ENCODE data around the gene C2orf76.
A peak's percentile ranks its signal among the peaks of the same experiment; 100 is the strongest.
"Not testable (repeated sequence)": the region's sequence is repeated elsewhere in the genome, so short reads cannot be mapped to it uniquely, and the experiment has no call there.

Gene C2orf76

DNA sequence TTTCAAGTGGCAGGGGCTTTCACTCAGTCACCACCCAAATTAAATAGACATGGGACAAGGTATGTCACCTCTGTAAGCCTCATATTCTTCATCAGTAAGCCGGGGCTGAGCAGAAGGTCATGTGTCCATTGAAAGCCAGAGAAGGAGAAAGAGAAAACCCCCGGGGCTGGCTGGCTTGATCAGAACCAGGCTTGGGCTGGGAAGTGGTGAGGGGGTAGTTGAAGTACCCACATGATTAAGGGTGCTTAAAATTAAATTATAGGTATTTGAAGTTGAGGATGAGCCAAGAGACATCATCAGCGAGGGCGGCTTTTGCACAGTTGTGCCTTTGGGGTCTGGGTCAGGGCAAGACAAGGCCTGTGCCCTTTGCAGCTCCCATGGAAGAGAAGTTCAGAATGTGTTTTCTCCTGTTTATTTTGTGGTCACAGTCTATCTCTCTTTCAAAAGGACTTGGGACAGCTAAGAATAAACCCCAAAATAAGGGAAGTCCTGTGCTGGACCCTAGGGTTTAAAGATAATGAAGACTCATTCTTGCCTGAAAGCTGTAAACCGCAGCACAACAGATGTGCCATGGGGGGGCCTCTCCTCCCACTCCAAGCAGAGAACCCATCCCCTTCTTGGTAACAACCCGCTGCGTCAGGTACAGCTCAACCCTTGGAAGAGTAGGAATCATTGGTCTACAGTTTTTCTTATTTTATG, 10.8 kb upstream of the C2orf76 start:
- DNase-seq (ENCODE audit: low read depth in 2 of 2): no peak

- DNase-seq (ENCODE audit: low read depth in 2 of 2): no peak
Observed at GRCh38 chr2:119376810-119377209, 10.2 kb upstream of the C2orf76 start.

GRCh38 chr2:119376406-119376805, 9.8 kb upstream of the C2orf76 start:
- not testable (repeated sequence) for DNase-seq (ENCODE audit: low read depth in 2 of 2)

- not testable (repeated sequence) for DNase-seq (ENCODE audit: low read depth in 2 of 2)
Observed at GRCh38 chr2:119373907-119374745, 7.5 kb upstream of the C2orf76 start.

GRCh38 chr2:119372778-119373568, 6.3 kb upstream of the C2orf76 start:
- no peak for DNase-seq (ENCODE audit: low read depth in 2 of 2)

- DNase-seq (ENCODE audit: low read depth in 2 of 2): no peak
Observed at GRCh38 chr2:119371111-119371510, 4.5 kb upstream of the C2orf76 start.

DNA sequence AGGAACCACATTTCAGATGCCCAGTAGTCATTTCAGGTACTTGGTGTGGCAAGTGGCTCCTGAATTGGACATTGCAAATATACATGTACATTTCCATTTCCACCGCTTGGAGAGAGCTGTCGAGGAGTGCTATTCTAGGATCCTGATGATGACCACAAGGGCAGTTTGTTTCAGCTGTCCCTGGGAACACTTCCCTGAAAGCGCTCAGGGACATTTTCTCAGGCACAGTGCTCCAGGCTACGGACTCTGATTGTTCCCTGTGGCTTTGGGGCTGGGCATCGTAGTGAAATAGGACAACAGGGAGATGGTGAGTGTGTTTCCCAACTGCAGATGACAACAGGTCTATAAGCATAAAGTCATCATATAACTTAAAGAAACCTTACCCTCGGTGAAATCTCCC, 3.2 kb upstream of the C2orf76 start:
- no peak for DNase-seq (ENCODE audit: low read depth in 2 of 2)

DNA sequence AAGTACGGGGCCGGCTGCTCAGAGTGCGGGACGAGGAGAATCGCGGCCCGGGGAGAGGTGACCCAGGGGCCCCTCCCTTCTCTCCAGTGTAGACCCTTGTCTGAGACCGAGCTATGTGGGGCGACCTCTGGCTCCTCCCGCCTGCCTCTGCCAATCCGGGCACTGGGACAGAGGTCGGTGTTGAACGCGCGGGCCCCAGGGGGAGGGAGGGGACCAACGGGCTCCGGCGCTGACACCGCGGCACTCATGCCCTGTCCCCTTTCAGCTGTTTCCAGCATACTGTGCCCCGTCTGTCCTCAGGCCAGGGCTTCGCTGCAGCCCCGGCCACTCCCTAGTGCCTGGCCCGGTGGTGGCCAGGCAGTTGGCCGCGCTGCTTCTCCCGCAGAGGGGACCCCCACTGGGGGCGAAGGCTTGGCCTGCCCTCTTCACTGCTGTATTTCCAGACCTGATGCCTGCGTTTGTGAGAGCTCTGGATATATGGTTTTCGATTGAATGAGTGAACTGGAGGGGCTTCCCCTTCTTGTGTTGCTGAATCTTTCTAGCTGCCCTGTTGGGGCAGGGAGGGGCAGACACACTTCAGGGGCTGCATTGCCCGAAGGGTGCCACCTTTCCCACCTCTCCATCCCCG, 952 bp upstream of the C2orf76 start:
- peak in 1 of 2 donors; percentile 7 for DNase-seq (ENCODE audit: low read depth in 2 of 2)

- no peak for DNase-seq (ENCODE audit: low read depth in 2 of 2)
Observed at GRCh38 chr2:119366161-119366648, 429 bp downstream of the C2orf76 start.

DNA sequence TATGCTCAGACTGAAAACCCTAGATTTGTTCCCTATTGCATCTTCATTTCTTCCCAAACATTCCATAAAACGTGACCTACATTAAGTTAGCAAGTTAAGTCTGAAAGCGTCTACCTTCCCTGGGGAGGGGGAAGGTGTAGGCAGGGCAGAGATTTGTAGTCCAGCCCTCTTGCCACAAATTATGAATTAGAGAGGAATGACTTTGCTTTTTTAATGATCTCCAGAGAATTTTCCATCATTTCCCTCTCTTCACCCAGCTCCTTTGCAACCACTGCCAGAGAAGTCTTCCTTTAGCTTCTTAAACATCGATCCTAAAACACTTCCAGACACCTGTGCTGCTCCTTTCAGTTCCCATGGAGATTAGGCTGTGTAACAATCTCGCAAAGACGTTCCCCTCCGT, 1.2 kb downstream of the C2orf76 start:
- no peak for DNase-seq (ENCODE audit: low read depth in 2 of 2)

DNA sequence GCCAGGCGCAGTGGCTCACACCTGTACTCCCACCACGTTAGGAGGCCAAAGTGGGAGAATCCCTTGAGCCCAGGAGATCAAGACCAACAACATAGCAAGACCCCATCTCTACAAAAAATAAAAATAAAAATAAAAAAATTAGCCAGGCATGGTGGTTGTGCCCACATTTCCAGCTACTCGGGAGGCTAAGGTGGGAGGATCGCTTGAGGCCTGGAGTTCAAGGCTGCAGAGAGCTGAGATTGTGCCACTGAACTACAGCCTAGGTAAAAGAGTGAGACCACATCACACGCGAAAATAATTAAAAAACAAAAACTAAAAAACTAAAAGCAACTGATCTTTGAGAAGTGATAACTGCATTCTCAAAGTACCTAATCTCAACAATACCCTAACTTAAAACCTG, 1.8 kb downstream of the C2orf76 start:
- no peak for DNase-seq (ENCODE audit: low read depth in 2 of 2)

- DNase-seq (ENCODE audit: low read depth in 2 of 2): no peak
Observed at GRCh38 chr2:119360423-119360966, 6.1 kb downstream of the C2orf76 start.

GRCh38 chr2:119359774-119360173, 6.9 kb downstream of the C2orf76 start:
- DNase-seq (ENCODE audit: low read depth in 2 of 2): no peak

DNA sequence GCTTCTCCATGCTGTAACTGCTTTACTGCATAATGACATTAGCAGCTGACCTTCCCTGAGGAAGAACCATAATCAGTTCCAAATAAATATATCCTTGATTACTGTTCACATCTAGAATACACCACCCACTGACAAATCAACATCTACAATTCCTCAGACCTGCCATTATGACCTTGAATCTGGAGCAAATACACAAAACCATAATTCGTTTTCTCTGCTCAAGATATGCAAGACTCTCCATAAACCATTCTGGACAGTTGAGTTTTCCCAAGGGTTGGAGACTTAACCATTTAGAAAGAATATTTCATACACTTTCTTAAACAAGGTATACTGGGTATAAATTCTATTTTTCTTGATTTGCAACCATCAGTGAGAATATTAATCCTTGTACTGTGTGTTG, 11.8 kb downstream of the C2orf76 start:
- DNase-seq (ENCODE audit: low read depth in 2 of 2): no peak

DNA sequence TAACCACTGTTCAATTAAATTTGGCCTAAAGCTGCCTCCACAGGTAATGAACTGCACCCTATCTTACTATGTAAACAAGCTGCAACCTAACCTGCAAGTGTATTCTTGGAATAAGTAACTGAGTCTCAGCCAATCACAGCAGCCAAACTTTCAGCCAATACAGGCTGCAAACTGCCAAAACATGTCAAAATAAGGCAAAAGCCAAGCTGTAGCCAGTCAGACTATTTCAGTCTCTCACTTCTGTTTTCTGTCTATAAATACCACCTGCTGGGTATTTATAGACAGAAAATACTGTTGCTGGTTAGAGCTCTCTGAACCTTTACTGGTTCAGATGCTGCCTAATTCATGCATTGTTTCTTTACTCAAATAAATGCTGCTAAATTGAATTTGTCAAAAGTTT, 14.3 kb downstream of the C2orf76 start:
- DNase-seq (ENCODE audit: low read depth in 2 of 2): no peak

DNA sequence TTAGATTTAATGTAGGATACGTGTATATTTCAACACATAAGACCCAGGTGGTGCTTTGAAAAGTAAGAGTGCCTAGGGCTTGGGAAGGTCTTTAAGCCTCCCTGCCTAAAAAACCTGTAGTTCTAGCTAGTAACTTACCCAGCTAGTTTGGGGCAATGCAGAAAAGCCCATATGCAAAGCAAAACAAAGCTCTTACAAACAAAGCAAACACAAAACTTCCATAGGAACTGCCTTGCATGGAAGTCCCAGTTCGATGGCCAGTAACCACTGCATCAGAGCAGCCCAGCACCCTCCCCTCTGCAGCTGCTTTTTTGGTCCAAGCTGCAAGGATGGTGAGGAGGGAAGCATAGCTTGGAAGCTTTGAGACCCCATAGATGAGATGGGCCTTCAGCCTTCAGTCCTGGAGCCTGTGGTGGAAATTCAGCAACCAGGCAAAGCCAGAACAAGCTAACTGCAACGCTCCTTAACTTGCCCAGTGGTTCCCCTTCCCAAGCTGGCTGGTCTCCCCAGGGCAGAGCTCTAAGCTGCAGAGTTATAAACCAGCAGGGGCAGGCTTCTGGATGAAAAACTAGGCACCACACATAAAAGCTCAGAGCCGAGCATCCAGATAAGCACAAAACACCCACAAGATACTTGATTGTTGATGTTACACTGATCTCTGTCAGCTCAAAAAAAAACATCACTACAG, 16.2 kb downstream of the C2orf76 start:
- no peak for DNase-seq (ENCODE audit: low read depth in 2 of 2)

DNA sequence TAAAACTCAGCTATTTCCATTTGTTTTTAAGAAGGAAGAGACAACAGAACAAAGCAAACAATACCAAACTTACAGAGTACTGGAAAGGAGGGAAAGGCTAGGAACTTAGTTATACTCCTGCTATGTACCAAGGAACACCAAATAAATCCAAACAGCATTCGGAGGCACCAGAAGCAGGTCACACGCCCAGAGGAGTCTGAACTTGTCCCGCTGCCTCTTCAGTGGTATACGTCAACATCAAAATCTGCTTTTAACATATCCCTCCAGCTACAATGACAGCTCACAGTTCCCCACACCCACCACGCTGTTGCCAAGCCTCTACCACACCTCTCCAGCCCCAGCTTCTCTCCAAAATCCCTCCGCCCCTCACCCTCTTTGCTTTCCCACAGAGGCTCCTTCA, 17.3 kb downstream of the C2orf76 start:
- no peak for DNase-seq (ENCODE audit: low read depth in 2 of 2)

DNA sequence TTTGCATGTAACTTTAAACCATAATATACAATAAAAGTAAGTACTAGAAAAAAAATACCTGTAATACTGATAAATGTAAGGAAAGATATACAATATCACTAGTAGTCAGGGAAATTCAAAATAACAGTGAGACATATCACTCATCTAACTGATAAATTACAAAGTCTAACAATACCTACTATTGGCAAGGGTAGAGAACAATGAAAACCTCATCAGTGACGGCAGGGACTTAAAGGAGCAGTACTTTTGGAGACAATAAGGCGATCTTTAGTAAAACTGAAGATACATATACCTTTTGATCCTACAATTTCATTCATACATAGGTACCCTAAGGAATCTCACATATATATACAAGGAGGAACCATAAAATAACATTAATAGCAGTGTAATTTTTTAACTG, 24.9 kb downstream of the C2orf76 start:
- no peak for DNase-seq (ENCODE audit: low read depth in 2 of 2)

- no peak for DNase-seq (ENCODE audit: low read depth in 2 of 2)
Observed at GRCh38 chr2:119339562-119339923, 27.1 kb downstream of the C2orf76 start.

DNA sequence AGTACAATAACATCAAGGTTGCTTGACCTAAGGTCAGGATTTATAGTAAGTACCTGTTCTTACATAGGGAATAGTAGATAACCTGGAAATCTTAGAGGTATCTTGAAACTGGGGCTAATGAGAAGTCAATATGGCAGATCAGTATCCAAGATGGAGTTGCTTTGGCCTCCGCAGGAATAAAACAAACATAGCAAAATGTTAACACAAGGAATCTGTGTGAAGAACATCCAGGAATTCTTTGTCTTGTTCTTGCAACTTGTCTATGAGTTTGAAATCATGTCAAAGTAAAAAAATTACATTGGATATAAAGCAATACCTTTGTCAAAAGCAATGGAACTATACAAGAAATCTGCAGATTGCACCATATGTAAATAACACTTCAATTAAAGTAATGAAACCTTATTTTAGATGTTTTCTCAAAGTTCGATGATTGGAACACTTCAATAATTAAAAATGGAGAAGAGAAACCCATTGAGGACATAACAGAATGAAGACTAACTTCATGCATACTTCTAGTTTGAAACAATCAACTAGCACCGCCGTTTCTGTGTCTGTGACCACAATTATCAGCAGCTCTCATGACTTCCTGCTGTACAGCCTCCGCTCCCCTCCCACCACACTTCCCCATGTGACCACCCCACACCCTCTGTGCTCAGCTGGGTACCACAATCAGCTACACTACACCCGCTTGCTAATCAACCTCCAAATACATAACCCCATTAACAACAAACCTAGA, 27.6 kb downstream of the C2orf76 start:
- peak; percentile 21 to 25 for DNase-seq (ENCODE audit: low read depth in 2 of 2)

Measured in stimulated activated CD8-positive, alpha-beta memory T cell treated with anti-CD3 and anti-CD28 coated beads, Interleukin-2, amount 100 ng/mL, for 1 hour (primary cell).